Activated CD4-positive, alpha-beta T cell treated with anti-CD3 and anti-CD28 coated beads, Interleukin-2, Interleukin-4, amounts not matched to agents 100 ng/mL and 50 ng/mL, durations not matched to agents 16 hours and 8 hours (primary cell): ENCODE measurements around the gene ZMAT3.
"Not testable (repeated sequence)": the region's sequence is repeated elsewhere in the genome, so short reads cannot be mapped to it uniquely, and the experiment has no call there.

ENCODE experiments used
- DNase-seq: peaks from one replicate; pipeline ENCODE4 v3.0.0-alpha.2; 2020; ENCODE audit warnings: low spot score

ZMAT3 gene

GRCh38 chr3:179071323-179072099 lies at the start of gene ZMAT3:
Gene ZMAT3, minus strand, starts transcription at chr3:179071809. Its CDS starts 4,057 bp downstream, at chr3:179067752.
- peak; percentile 87 for DNase-seq

- DNase-seq = no peak
Observed at GRCh38 chr3:179116816-179117215, 45.2 kb upstream of the ZMAT3 start.

- not testable (repeated sequence) for DNase-seq
Observed at GRCh38 chr3:179115444-179115843, 43.8 kb upstream of the ZMAT3 start.

GRCh38 chr3:179113903-179114302 lies 42.3 kb upstream of the ZMAT3 start:
- DNase-seq = no peak

GRCh38 chr3:179108086-179108485 lies 36.5 kb upstream of the ZMAT3 start:
- DNase-seq = no peak

- no peak for DNase-seq
Observed at GRCh38 chr3:179107617-179108016, 36.0 kb upstream of the ZMAT3 start.

- DNase-seq = no peak
Observed at GRCh38 chr3:179105881-179106280, 34.3 kb upstream of the ZMAT3 start.

GRCh38 chr3:179100652-179101051 lies 29.0 kb upstream of the ZMAT3 start:
- no peak for DNase-seq

- peak; percentile 25 for DNase-seq
Observed at GRCh38 chr3:179098388-179099077, 26.9 kb upstream of the ZMAT3 start.

GRCh38 chr3:179093807-179094206 lies 22.2 kb upstream of the ZMAT3 start:
- no peak for DNase-seq

GRCh38 chr3:179091113-179091512 lies 19.5 kb upstream of the ZMAT3 start:
- DNase-seq = peak; percentile 33

GRCh38 chr3:179088306-179088705 lies 16.7 kb upstream of the ZMAT3 start:
- DNase-seq = no peak

- no peak for DNase-seq
Observed at GRCh38 chr3:179083977-179084376, 12.4 kb upstream of the ZMAT3 start.

GRCh38 chr3:179082416-179082815 lies 10.8 kb upstream of the ZMAT3 start:
- no peak for DNase-seq

- DNase-seq = no peak
Observed at GRCh38 chr3:179081885-179082284, 10.3 kb upstream of the ZMAT3 start.

- DNase-seq = peak; percentile 9
Observed at GRCh38 chr3:179079537-179079936, 7.9 kb upstream of the ZMAT3 start.

GRCh38 chr3:179076243-179077027 lies 4.8 kb upstream of the ZMAT3 start:
- DNase-seq = no peak

- no peak for DNase-seq
Observed at GRCh38 chr3:179074656-179075055, 3.0 kb upstream of the ZMAT3 start.

GRCh38 chr3:179073816-179074215 lies 2.2 kb upstream of the ZMAT3 start:
- DNase-seq = no peak

- peak; percentile 50 for DNase-seq
Observed at GRCh38 chr3:179072100-179072438, 460 bp upstream of the ZMAT3 start.

GRCh38 chr3:179071027-179071322 lies 634 bp downstream of the ZMAT3 start:
- DNase-seq = no peak

GRCh38 chr3:179069762-179070390 lies 1.7 kb downstream of the ZMAT3 start:
- DNase-seq = no peak
